Measurements from ENCODE around the gene LRIG2. TPM values are rescaled to one million over a fixed set of nuclear protein-coding genes. Genes with fewer than 3 reads are reported as not detected.
"Not testable (repeated sequence)": the region's sequence is repeated elsewhere in the genome, so short reads cannot be mapped to it uniquely, and the experiment has no call there.

LRIG2 gene
- total RNA-seq = 17.9 and 18.3 TPM in 2 replicates
- long read RNA-seq, full-length matches to known transcripts = 4 of 9 reads
- long read RNA-seq, partial matches to known transcripts = 4 of 9 reads
- long read RNA-seq, other reads (novel, unspliced or antisense) = 1 of 9 reads

DNA sequence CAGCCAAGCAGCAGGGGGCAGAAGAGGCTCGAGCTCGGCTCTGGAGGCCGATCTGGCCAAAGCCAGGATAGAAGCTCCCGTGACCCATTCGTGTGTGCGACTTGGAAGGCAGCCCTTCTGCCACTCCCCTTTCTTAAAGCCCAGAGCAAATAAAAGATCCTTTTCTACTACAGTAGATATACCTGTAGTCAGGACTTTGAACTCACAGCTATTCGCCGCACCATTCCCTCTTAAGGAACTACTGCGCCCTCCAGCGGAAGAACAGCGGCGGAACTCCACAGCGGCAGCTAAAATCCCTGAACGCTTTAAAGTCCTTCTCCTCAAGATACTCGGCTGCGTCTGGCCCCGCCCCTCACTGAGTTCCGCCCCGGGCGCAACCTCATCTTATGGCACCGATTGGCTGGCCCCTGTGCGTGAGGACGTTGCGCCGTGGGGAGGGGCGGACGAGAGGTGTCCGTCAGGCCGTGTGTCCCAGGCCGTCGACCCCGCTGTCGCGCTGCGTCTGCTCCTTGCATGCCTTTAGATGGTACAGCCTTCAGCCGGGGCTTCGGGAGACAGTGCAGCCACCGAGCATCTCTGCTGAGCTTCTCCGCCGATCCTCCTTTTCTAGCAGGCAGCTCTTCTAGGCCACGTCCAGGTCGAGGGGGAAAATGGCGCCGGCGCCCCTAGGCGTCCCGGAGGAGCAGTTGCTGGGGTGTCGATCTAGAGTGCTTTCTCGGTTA, at the start of gene LRIG2:
LRIG2 (plus strand) TSS at position 442 of the 722 bp plus-strand sequence; CDS start at position 651, 209 bp downstream.
- no peaks in the 10 kb centered on the region for H3K9me3 Mint-ChIP-seq
- peaks cover 6% of the 10 kb centered on the region for H3K36me3 Mint-ChIP-seq (ENCODE audit: low read depth)
- H3K4me1 Mint-ChIP-seq = peaks cover 37% of the 10 kb centered on the region
- DNase-seq (ENCODE audit: low read depth, low spot score) = peak; percentile 98
- H3K4me3 Mint-ChIP-seq = peak within 1 kb of the TSS; percentile 95
- peak within 1 kb of the TSS; percentile 97 for H3K27ac Mint-ChIP-seq (ENCODE audit: unreplicated experiment)
- peak; percentile 94 for TF ChIP-seq CTCF (conservative IDR thresholded peaks at IDR 0.05)
- H3K27me3 Mint-ChIP-seq (ENCODE audit: low read depth) = no peaks in the 10 kb centered on the region

GRCh38 chr1:113023316-113023715, 49.7 kb upstream of the LRIG2 start:
- H3K27me3 Mint-ChIP-seq (ENCODE audit: low read depth); H3K4me3 Mint-ChIP-seq; H3K36me3 Mint-ChIP-seq (ENCODE audit: low read depth); H3K9me3 Mint-ChIP-seq; DNase-seq (ENCODE audit: low read depth, low spot score); H3K27ac Mint-ChIP-seq (ENCODE audit: unreplicated experiment): not testable (repeated sequence)
- H3K4me1 Mint-ChIP-seq = peaks cover 15% of the 10 kb centered on the region

- Mint-ChIP-seq H3K27me3 (ENCODE audit: low read depth) (no peaks in the 10 kb centered on the region), H3K4me1 (peaks cover 9% of the 10 kb centered on the region), H3K4me3 (no peak overlapping the region), H3K36me3 (ENCODE audit: low read depth) (peaks cover 4% of the 10 kb centered on the region), H3K27ac (ENCODE audit: unreplicated experiment) (no peak overlapping the region), H3K9me3 (no peaks in the 10 kb centered on the region)
- TF ChIP-seq CTCF (conservative IDR thresholded peaks at IDR 0.05) = no peak
- DNase-seq (ENCODE audit: low read depth, low spot score) = no peak
These were observed 46.0 kb upstream of the LRIG2 start for GRCh38 chr1:113027007-113027406.

- Mint-ChIP-seq H3K27ac (ENCODE audit: unreplicated experiment) (no peak overlapping the region), H3K27me3 (ENCODE audit: low read depth) (no peaks in the 10 kb centered on the region), H3K36me3 (ENCODE audit: low read depth) (peaks cover 4% of the 10 kb centered on the region), H3K4me1 (peaks cover 9% of the 10 kb centered on the region), H3K9me3 (no peaks in the 10 kb centered on the region), H3K4me3 (no peak overlapping the region)
- DNase-seq (ENCODE audit: low read depth, low spot score) = no peak
- TF ChIP-seq CTCF (conservative IDR thresholded peaks at IDR 0.05) = no peak
These were observed 45.5 kb upstream of the LRIG2 start for GRCh38 chr1:113027449-113027848.

DNA sequence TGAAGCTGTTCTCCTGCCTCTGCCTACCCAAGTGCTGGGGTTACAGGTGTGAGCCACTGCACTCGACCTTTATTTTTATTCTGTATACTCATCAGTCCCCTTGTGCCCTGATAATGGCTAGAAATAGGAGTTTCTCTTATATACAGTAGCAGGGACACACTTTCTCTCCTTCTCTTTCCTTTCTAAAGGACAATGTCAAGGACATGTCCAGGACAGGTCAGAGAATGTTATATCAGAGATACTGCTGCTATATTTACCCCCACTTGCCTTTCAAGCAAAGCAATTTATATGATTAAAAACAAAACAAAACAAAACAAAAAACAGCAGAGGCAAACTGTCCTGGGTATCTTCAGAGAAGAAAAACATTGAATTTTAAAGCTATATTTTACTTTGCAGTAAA, 43.2 kb upstream of the LRIG2 start:
- H3K4me3 Mint-ChIP-seq = no peak overlapping the region
- no peaks in the 10 kb centered on the region for H3K36me3 Mint-ChIP-seq (ENCODE audit: low read depth)
- no peak for DNase-seq (ENCODE audit: low read depth, low spot score)
- TF ChIP-seq CTCF (conservative IDR thresholded peaks at IDR 0.05) = no peak
- no peaks in the 10 kb centered on the region for H3K27me3 Mint-ChIP-seq (ENCODE audit: low read depth)
- H3K27ac Mint-ChIP-seq (ENCODE audit: unreplicated experiment) = no peak overlapping the region
- H3K9me3 Mint-ChIP-seq = no peaks in the 10 kb centered on the region
- peaks cover 9% of the 10 kb centered on the region for H3K4me1 Mint-ChIP-seq

GRCh38 chr1:113031171-113031933, 41.6 kb upstream of the LRIG2 start:
- TF ChIP-seq CTCF (conservative IDR thresholded peaks at IDR 0.05) = no peak
- H3K27ac Mint-ChIP-seq (ENCODE audit: unreplicated experiment) = no peak overlapping the region
- peaks cover 9% of the 10 kb centered on the region for H3K4me1 Mint-ChIP-seq
- H3K36me3 Mint-ChIP-seq (ENCODE audit: low read depth) = no peaks in the 10 kb centered on the region
- H3K9me3 Mint-ChIP-seq = no peaks in the 10 kb centered on the region
- no peaks in the 10 kb centered on the region for H3K27me3 Mint-ChIP-seq (ENCODE audit: low read depth)
- H3K4me3 Mint-ChIP-seq = no peak overlapping the region
- DNase-seq (ENCODE audit: low read depth, low spot score) = no peak
